HTERT RPE-1 (cell line): ENCODE data around the gene COL5A1.

Source experiments
- in situ Hi-C: fragments of 300-500 bp; cut with MboI; formaldehyde crosslinking; loops from 4 replicates; pipeline ENCODE4 v1.14.3; 2020; ENCODE audit warnings: low sequenced_read_pairs

COL5A1 gene

DNA sequence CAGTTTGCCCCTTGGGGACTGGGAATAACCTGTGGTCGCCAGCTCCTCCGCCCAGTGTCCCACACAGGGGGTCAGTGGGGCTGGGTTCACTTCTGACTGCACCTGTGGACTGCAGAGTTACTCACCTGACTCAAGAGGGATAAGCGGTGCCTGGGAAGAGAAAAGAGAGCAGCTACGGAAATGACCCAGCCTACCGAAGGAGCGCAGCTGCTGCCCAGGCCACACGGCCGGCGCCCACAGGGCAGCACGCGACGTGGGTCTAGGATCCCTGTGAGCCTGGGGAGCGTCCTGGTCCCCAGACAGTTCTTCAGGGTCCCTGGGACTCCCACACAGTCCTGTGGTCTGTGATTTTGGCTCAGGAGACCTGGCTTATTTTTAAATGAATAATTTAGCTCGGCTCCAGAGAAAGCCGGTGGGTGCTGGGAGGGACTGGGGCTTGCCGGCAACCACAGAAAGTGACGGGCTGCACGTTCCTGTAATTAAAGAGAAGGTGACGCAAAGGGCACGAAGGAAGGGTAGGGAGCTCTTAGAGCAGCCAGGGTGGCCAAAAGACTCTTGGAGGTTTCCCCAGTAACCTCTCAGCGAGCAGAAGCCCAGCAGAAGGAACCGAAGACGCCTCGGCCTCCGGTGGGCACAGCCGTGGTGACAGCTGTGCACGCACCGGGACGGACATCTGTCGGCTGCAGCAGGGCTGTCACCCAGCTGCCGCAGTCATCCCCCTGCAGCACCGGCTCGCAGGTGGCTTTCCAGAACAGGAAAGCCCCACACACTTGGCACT lies 141.5 kb downstream of the COL5A1 start:
- in situ Hi-C loops, result no loop called here

DNA sequence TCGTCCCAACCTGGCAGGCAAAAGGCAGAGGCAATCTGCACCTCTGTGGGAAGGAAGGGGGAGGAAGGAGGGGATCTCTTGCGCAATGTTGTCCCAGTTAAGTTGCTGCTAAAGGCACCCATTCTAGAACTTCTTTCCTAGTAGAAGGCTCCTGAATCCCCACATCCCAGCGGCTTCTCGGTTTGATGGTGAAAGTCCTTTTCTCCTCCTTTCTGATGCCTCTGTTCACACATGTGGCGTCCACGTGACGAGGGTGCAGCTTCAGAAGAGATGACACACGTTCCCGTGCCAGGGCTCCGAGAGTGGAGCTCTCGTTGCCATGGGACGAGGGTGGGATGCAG lies 142.1 kb downstream of the COL5A1 start:
- in situ Hi-C loops, result no loop called here

DNA sequence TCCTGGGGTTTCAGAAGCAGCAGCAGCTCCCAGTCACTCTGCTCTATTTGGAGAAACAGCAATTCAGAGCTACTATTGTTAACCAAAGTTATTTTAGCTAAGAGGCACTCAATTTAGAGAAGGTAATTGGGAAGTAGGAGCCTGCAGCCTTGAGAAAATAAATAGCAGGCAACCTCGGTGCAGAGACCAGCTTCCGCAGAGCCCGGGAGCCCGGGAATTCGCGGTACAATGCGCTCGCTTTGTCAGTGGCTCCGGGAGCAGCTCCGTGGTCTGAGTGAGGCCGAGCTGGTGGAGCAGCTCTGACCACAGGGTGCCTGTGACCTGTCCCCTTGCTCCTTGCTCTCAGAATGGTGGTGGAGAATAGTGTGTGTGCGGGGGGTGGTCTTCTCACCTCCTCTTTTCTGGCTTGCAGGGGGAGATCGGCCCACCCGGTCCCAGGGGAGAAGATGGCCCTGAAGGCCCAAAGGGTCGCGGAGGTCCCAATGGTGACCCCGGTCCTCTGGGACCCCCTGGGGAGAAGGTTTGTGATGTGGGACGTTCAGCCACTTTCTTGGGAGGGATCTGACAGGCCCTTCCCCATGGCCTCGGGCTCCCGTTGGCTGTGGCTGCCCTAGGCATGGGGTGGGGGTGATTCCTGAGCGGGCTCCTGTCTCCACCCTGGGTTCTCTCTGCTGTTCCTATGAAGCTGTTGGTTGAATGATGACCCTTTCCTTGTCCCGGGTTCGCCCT lies 143.1 kb downstream of the COL5A1 start:
- in situ Hi-C loops, result no loop called here

DNA sequence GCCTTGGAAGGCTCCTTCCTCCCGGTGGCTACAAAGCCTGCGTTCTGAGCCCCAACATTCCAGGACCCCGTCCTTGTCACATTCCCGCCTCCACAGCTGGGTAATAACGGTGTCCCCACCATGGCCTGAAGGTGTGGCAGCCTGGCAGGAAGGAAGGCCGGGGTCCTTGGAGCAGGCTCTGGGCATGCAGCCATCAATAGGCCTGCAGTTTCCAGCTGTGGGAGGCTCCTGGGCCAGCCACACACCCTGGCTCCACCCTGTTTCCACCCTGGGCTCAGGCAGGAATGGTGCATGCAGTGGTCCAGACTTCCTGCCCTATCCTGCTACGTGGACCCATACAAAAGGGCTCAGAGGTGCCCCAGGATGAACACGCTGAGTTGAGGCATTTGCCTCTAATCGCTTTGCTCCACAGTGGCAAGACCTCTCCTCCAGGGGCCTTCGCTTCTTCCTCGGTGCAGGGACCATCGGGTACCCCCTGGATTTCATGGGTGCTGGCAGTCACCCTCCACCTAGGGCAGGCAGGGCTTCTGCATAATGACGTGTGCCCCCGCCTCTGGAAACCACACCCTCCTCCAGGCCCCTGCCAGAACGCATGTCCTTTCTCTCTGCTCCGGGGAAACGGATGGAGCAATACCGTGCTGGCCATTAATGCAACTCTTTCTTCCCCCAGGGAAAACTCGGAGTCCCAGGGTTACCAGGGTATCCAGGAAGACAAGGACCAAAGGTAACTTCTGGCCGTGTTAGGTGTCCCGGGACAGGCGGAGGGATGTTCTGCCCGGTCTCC lies 143.9 kb downstream of the COL5A1 start:
- in situ Hi-C loops, result no loop called here

DNA sequence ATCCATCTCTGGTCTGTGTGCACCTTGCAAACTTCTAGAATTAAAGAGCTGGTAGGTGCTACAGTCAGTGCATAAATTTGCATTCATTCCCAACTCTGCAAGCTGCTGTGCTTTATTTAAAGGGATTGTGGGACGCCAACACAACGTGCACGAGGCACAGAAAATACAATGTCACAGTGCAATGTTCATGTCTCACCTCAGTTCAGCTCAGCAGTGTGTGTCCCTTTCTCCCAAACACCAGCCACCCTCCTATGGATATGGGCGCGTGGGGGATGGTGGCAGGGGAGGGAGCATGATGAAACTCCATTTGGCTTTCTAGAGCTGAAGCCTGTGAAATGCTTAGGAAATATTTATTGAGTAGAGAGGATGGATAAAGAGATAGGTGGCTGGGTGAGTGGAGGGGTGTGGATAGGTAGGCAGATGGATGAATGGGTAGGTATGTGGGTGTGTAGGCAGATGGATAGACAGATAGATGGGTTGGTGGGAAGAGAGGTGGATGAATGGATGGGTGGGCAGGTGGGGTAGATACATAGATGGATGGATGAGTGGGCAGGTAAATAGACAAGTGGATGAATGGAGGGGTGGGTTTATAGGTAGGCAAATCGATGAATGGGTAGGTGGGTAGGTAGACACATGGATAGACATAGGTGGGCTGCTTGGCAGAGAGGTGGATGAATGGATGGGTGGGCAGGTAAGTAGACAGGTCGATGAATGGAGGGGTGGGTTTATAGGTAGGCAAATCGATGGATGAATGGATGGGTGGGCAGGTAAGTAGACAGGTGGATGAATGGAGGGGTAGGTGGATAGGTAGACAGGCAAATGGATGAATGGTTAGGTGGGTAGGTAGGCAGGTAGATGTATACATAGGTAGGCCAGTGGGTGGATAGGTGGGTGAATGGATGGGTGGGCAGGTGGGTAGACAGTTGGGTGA lies 146.3 kb downstream of the COL5A1 start:
- in situ Hi-C loops, result no loop called here

DNA sequence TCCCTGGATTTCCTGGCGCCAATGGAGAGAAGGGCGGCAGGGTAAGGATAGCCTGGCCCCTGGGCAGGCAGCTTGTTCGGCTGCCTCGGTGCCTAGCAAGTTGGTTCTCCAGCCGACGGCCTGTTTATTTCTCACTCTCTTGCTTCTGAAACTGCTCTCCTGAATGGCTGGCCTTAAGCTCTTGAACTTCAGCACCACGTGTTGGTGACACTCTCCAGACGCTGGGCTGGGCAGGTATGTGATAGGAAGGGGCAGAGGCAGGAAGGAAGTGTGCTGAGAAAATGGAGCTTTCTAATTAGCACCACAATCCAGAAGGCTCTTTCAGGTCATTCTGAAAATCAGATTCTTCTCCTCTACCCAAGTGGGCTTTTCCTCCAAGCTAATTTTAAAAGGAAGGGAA lies 147.6 kb downstream of the COL5A1 start:
- in situ Hi-C loops, result no loop called here

DNA sequence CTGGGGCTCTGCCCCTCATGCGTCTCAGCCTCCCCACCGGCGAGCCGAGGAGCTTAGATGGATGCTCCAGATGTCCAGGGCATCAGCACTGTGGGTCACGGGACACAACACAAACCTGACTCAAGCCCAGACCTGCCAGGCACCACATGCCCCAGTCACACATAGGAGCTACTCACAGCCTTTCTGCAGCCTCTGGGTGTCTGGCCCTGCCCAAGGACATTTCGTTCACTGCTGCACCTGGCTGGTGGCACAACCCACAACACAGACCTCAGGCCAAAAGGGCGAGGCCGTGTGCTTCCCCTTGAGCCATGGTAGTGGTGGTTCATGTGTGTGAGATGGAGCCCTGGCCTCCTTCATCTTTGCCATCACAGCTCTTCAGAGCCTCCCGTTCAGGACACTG lies 149.4 kb downstream of the COL5A1 start:
- in situ Hi-C loops, result no loop called here

DNA sequence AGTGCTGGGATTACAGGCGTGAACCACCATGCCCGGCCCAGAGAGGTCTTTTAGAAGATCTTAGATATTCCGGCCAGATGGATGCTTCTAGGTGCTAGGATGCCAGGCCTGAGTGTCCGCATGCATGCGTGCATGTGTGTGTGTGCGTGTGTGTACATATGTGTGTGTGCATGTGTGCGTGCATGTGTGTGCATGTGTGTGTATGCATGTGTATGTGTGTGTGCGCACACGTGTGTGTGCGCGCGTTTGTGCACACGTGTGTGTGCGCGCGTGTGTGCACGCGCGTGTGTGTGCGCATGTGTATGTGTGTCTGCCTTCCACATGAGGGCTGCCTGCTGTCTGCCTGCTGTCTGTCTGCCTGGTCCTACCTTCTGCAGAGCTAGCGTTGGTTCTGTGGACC lies 151.0 kb downstream of the COL5A1 start:
- in situ Hi-C loops, result no loop called here

DNA sequence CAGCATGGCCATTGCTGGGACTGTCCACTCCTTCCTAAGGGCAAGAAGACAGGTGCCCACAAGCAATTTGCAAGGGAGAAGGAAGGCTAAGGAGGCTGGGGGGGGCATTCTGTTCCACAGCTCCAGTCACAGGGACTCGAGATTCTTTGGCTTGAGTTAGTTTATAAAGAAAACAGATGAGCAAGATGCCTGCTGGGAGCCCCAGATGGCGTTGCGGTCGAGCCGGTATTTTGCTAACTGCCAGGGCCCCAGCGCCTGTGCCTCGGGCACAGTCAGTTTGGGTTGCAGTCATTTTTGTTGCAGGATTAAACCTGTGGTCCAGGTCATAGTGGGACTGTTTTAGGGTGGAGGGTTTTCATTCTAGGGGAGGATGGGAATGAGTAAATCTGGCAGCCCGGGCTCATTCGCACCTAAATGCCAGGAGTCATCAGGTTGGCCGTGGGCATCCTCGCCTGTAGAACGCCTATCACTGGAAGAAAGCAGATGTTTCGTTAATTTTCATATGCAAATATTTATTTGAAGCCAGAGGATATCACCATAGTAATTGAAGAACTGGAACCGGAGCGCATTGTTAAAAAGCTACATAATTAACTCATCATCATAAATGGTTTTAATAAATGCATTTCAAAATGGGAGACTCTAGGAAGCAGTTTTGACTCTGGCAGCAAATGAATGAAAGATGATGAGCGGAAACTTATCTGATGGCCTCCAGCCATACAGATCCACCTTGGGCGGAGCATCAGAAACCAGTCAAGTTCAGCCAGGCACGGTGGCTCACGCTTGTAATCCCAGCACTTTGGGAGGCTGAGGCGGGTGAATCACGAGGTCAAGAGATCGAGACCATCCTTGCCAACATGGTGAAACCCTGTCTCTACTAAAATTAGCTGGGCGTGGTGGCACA lies 151.9 kb downstream of the COL5A1 start:
- in situ Hi-C loops, result no loop called here

DNA sequence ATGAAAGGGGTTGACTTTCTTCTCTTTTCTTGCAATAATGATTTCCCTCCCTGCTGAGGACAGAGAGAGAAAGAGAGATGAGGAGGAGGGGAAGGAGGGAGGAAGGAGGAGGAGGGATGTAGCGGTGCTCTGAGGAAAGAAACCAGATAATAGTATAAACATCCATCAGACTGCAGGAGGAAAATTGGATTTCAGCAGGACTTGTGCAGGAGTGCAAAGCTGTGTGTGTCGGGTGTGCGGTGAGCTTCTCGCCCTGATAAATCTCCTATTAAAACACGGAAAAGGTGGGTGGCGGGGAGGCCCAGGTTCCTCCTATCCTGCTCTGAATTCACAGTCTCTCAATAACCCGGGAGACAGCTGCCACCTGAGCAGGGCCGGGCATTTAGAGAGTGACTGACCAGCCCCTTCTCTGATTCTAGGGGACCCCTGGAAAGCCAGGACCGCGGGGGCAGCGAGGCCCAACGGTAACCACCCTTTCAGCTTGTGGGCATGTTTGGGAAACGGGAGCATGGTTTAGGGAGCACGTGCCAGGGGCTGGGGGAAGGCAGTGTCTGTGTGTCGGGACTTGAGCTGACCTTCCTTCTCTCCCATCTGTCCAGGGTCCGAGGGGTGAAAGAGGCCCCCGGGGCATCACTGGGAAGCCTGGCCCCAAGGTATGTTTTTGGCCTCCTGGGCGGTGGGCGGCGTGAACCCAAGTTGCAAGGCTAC lies 153.2 kb downstream of the COL5A1 start:
- in situ Hi-C loops, result no loop called here

DNA sequence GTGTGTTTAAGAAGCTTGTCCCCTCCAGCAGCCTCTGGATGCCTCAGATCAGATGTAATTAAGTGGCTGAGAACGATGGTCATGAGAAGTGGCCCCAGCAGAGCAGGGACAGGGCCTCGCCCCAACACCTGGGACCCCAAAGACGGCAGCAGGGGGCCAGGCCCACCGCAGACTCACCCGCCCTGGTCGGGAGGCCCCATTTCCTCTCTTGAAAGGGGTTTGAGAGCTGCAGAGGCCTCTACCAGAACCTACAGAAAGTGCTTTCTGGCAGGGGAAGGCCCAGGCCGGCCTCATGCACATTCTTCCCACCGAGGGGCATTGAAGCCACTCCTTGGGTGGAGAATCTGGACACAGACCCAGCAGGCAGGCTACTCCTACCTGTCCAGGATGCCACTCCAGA lies 153.8 kb downstream of the COL5A1 start:
- in situ Hi-C loops, result no loop called here

DNA sequence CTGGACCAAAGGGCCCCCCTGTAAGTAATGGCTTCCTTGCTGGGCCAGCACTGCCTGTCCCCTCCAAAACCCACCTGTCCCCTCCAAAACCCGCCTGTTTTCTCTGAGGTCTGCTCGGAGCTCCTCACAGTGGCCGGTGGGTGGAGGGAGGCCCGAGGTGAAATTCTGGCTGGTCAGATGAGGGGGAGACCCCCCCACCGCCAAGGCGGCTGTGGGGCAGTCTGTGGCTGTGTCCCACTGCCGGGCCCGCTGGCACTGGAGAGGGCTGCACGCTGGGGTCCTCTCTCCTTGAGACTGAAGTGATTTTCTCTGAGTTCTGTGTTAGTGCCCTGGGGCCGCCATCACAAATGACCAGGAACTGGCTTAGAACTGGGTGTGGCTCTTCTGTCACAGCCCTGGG lies 155.3 kb downstream of the COL5A1 start:
- in situ Hi-C loops, result no loop called here

DNA sequence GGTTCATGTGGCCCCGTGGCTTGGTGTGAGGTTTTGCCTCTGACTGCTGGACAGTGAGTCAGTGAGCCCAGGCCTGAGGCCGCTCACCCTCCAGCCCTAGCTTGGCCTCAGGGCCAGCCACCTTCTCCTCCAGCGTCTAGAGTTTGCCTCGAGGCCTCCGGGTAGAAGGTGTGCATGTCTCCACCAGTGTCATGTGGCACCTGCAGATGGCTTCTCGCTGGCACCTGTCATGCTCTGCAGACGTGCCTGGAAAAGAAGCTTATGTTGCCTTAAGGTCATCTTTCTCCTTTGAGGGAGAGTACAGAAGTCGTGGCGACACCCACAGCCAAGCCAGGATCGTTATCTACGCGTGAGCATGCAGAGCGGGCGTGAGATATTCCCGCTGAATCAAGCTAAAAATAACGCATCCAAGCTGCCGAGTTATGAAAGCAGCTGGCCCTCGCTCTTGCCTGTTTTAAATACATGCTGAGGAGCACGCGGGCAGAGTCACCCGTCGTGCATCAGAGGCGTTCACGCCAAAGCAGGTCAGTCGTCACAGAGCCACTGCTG lies 159.3 kb downstream of the COL5A1 start:
- in situ Hi-C loops, result no loop called here

DNA sequence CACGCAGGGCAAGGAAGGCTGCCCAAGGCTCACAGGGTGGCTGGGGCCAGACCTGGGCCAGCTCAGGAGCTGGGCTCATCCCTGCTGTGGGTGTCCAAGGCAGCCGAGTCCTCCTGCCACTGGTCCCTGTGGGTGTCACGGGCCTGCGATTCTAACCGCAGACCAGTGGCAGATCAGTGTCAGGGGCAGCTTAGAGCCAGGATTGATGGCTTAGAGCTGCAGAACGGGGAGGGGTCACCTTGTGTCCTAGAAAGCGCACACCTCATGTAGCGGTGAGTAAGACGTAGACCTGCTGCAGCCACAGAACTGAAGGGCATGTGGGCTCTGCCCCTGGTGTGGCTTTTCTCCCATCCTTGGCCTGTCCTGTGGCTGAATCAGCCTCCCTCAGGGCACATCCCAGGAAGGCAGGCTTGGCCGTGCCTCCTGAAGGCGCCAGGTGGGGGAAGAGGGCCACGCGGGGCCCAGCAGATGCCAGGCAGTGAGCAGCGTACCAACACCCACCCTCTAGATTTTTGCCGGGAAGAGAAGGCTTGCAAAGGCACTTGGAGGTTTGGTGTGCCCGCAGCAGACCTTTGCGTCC lies 160.7 kb downstream of the COL5A1 start:
- in situ Hi-C loops, result no loop called here

DNA sequence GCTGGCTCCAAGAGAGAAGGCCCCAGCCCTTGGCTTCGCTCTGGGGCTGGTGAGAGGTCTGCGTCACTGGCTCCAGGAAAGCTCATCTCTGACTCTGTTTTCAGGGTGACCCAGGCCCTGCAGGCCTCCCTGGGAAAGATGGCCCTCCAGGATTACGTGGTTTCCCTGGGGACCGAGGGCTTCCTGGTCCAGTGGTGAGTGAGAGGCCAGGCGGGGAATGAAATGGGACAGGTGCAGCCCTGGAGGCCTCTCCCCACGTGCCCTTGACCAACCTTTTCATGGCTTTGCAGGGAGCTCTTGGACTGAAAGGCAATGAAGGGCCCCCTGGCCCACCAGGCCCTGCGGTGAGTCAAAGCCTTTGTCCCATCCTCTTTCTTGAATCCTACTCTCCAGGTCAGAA lies 163.3 kb downstream of the COL5A1 start:
- in situ Hi-C loops, result no loop called here

DNA sequence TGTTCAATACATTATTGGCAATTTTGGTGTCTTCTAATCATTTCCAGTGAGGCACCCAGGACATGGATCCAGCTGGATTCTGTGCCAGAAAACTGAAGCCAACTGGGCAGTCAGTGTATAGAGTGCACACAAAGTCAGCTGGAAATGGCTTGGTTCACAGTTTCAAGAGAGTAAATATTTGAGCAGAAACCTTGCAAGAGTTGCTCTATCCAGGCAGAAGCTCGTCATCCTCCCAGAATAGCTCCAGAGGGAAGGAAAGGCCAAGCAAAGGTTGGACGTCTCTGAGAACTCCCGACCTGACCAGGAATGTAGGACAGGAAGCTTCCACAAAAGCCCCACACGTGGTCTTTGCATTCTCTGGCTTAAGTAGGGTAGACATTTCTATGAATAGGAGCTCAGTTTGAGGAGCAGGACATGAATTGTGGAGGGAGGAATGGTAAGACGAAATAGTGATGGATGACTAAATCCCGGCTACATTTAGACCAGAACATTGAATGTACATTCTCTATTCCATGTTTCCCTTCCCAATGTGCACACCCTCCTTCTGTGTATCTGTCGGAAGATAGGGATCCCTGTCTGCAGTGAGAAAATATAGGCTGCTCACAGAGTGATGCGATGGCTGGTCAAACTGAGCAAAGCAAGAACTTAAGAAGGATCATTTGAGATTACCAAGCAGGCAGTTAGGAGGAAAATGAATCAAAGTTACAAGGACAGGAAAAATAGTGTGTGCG lies 166.3 kb downstream of the COL5A1 start:
- in situ Hi-C loops, result no loop called here

DNA sequence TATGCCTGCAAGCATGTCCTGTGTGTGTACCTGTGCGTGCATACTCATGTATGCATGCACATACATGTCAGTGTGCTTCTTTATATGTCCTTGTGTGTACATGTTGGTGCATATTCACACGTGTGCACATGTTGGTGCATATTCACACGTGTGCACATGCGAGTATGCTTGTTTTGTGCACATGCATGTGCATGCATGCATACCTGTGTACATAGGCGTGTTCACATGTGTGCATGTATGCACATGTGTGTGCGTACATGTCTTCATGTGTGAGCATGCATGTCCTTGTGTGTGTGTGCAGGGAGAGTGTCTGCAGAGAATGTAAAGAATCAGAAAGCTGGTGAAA lies 166.8 kb downstream of the COL5A1 start:
- in situ Hi-C loops, result no loop called here

DNA sequence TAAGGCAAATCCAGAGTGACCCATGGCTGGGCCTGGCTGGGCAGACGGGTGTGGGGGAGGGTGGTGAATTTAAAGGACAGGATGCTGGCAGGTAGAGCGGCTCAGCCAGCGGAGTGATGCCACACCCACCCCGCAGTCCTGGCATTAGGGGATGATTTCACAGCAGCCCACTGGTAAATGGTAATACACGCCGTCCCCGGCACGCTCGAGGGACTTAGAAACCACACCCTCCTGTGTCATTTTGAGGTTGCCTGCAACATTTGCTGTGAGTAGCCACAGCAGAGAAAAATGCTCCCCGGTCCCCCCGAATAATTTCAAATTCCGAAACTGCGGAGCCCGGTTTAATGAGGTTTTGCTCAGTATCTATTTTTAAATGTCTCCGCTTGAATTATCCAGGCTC lies 167.7 kb downstream of the COL5A1 start:
- in situ Hi-C loops, result no loop called here
